CD4-positive, alpha-beta T cell treated with Interleukin-17A for 1 hour (primary cell): Measurements from ENCODE around the gene DCP1A.
"Not testable (repeated sequence)": the region's sequence is repeated elsewhere in the genome, so short reads cannot be mapped to it uniquely, and the experiment has no call there.

ENCODE experiments used
- DNase-seq: peaks from one replicate; pipeline ENCODE4 v3.0.0-alpha.2; 2020

DCP1A gene

DNA sequence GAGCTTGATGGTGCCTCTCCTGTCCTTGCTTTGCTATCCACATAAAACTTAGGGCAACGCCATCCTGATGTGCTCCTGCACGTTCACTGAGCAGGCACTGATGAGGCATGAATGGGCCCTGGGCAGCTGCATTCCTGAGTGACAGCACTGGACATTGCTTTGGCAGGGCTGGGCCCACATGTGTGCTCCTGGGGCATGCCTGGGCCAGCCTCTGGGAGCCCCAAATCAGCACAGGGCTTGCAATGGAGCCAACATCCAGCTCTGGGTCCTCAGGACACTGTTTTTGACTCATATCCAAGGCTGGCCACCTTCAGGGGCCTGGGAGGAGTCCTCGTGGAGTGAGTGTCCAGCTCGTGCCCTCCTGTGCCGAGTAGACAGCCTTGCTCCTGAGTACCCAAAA lies 85.6 kb downstream of the DCP1A start:
- no peak for DNase-seq

DNA sequence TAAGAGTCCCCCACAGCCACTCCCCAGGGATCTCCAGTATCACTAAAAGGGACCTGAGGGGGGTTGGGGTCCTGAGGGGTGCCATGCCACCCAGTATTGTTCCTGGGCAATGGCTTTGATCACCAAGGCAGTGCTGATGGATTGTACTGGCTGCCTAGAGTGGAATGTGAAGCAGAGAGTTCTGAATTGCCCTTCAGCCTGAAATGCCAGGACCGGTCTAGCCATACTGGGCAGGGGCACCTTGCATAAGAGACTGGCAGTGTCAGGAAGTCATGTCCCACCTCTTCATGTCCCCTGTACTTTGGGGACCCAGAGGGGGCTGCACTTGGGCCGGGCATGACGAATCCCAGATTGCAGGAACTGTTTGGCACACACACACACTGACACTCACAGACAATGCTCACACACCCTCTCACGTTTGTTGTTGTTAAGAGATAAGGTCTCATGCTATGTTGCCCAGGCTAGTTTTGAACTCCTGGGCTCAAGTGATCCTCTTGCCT lies 87.0 kb downstream of the DCP1A start:
- DNase-seq: no peak

DNA sequence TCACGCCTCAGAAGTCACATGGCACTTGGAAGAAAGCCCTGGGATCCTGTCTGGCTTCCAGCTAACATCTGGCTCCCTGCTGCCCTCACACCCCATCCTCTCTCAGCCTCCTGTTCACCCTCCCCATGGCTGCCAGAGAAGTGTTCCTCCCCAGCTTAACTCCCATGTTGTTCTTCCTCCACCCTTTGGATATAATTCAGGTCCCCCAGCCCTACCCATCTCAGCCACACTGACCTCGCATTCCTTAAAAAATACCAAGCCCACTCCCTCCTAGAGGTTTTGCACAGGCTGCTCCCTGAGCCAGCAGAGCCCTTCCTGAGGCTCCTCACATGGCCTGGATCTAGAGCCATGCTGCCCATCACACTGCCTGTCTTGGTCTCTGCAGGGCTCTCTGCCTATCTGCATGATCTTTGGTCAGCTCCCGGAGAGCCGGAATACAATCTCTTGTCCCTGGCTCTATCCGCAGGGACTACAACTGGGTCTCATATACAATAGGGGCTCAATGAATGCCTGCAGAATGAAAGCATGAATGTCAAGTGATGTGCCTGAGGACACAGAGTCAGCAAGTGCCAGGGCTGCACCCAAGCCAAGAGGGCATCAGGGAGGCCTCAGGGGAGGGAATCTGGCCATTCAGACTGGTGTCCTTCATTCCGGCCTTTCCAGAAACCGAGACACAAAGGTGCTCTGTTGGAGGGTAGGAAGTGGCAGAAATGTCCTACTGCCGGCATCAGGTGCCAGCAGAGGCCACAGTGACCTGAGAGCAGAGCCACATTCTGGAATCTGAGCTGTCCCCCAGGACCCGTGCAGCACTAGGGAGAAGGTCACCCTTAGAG lies 87.7 kb downstream of the DCP1A start:
- no peak for DNase-seq

- DNase-seq: no peak
These were observed 88.5 kb downstream of the DCP1A start for GRCh38 chr3:53258600-53259426.

- no peak for DNase-seq
These were observed 89.9 kb downstream of the DCP1A start for GRCh38 chr3:53257465-53257864.

GRCh38 chr3:53256704-53257055 lies 90.7 kb downstream of the DCP1A start:
- DNase-seq: no peak

DNA sequence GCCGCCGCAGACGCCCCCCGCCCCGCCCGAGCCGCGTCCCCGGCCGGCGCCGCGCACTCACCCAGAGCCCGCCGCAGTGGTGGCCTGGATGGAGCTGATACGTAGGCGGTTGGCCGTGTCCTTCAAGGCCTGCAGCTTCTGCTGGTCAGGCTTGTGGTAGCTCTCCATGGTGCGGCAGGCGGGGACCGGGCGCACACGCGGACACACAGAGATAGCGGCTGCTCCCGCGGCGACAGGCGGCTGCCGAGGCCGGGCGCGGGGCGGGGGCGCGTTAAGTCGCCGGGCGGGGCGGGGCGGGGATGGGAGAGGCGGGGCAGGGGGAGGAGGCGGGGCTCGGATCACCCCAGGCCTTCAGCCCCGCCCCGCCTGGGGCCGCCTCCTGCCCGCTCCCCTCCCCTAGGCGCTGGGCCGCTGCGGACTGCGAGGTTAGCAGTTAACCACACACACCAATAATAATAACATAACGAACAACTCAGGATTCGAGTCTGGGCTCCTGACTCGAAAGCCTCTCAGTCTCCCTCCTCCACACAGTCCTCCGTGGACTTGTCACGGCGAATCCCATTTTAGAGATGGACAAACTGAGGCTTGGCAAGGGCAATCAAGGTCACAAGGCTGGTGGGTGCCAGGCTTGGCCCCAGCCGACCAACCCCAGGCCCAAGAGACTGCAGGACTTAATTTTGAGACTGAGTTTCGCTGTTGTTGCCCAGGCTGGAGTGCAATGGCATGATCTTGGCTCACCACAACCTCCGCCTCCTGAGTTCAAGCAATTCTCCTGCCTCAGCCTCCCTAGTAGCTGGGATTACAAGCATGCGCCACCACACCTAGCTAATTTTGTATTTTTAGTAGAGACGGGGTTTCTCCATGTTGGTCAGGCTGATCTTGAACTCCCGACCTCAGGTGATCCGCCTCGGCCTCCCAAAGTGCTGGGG lies 91.3 kb downstream of the DCP1A start, which contains the start of gene TKT:
Gene TKT (minus strand): TSS at position 248 of the 929 bp plus-strand sequence. CDS start 80 bp downstream, at position 168.
- peak; percentile 86 for DNase-seq

DNA sequence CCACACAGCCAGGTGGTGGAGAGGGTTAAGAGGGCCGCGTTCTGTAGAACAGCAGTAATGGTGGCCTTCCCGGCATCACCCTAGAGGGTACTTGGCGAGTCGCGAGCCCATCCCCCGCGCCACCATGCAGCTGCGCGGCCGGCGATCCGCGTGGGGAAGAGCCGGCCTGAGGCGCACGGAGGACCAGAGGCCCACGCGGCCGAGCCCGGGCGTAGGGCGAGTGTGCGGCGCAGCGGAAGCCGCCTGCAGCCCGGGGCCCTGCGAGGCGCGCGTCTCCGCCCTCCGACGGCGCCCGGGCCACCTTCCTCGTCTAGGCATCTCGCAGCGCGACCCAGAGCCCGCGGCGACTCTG lies 91.9 kb downstream of the DCP1A start:
- no peak for DNase-seq

DNA sequence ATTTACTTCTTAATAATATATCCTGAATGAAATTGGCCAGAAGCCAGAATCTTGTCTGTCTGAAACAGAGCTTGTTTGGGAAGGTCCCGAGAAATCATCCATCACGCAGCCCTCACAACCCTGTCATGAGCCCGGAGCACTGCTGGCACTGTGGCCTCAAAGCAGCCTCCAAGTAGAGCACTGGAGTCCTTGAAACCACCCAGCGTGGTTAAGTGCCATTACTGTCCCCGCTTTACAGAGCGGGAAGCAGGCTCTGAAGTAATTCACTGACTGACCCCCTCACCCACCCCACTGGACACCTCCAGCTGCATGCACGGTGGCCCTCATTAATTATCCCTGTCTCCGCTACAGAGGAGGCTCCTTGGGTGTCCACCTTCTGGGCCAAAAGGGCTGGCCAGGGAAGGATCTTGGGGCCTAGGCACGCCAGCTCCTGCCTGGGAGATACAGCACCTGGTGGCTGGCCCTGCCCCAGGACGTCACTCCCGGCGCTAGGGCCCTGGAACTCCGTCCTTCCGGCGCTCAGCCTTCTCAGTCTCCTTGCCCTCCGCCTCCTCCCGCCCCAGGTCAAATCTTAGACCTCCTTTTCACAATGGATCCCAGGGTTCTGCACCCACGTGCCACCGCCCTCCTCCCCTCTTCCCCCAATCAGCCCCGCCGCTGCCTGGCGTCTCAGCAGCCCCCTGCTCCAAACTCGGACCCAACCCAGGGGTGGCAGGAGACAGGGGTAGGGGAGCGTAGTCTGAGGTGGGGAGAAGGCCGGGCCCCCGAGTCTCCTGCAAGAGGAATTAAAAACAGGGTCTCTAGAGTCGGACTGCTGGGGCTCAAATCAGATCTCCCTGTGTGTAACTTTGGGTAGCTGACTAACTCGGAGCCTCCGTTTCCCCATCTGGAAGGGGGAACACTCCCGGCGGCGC lies 92.6 kb downstream of the DCP1A start:
- peak; percentile 57 for DNase-seq

GRCh38 chr3:53253707-53254508 lies 93.4 kb downstream of the DCP1A start:
- no peak for DNase-seq

GRCh38 chr3:53252947-53253322 lies 94.4 kb downstream of the DCP1A start:
- not testable (repeated sequence) for DNase-seq

- DNase-seq: no peak
These were observed 95.0 kb downstream of the DCP1A start for GRCh38 chr3:53252096-53252946.

- DNase-seq: no peak
These were observed 96.3 kb downstream of the DCP1A start for GRCh38 chr3:53250881-53251605.

DNA sequence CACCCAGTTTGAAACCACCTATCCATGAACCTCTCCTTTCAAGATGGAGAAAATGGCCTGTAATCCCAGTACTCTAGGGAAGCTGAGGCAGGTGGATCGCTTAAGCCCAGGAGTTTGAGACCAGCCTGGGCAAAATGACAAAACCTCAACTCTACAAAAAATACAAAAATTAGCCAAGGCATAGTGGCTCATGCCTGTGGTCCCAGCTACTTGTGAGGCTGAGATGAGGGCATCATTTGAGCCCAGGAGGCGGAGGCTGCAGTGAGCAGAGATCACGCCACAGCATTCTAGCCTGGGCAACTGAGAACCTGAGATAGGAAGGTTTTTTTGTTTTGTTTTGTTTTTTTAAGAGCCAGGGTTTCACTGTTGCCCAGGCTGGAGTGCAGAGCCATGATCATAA lies 96.9 kb downstream of the DCP1A start:
- no peak for DNase-seq

GRCh38 chr3:53248161-53248560 lies 99.2 kb downstream of the DCP1A start:
- DNase-seq: no peak

DNA sequence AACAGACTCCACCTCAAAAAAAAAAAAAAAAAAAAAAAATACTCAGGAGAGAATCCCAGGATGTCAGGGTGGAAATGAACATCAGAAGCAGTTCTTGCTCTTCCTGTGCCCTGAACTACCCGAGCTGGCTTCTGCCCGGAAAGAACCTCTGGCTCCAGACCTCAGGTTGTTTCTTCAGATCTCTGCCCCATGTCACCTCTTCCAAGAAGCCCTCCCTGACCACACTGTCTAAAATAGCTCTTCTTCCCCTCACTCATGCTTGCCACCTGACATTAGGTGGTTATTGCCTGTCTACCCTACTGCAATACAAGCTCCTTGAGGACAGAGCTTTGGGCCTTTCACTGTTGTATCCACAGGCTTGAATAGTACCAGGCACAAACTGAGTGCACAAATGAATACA lies 99.7 kb downstream of the DCP1A start:
- no peak for DNase-seq

DNA sequence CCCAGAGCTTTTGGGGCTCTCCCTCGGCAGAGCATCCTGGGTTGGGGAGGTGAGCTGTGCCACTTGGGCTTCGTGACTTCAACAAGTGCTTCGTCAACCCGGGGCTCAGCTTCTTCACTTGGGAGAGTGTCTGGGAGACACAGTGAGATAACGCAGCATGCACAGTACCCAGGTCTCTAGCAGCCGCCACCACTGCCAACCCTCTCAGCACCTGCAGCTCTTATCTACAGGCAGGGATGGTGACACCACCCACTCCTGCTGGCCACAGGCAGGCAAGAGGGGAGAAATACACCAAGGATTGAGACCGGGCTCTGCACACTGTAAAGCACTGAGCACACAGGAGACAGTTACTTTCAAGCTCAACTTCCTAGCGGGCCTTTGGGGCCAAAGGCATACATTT lies 103.1 kb downstream of the DCP1A start:
- no peak for DNase-seq

GRCh38 chr3:53243785-53244184 lies 103.6 kb downstream of the DCP1A start:
- DNase-seq: no peak

- no peak for DNase-seq
These were observed 104.2 kb downstream of the DCP1A start for GRCh38 chr3:53243165-53243564.
